IMR-90 (cell line): ENCODE results near the gene ATP4A. TPM values are rescaled to one million over a fixed set of nuclear protein-coding genes. Genes with fewer than 3 reads are reported as not detected.
A peak's percentile ranks its signal among the peaks of the same experiment; 100 is the strongest.

Experiments used
- ATAC-seq: fragments of 200-7000 bp; cut with Tn5 transposase; 2 replicates; pipeline ENCODE4 v1.9.1; 2020; ENCODE audit warnings: low read depth, mild to moderate bottlenecking, moderate library complexity
- BruUV-seq: library from RNA; stranded (reverse); fragments of 400-500 nt; replicated peaks from 2 replicates; lab custom pipeline; 2021; lab: Mats Ljungman, UMichigan
- CTCF ChIA-PET: fragments of 300-600 bp; formaldehyde crosslinking; extraction: SDS; loops from one replicate; lab custom pipeline; 2021; ENCODE audit warnings: antibody characterized with exemption; lab: Yijun Ruan, JAX
- POLR2A ChIA-PET: fragments of 300-600 bp; sonication (Branson Sonifier 250); formaldehyde crosslinking; loops from one replicate; lab custom pipeline; 2022; ENCODE audit warnings: antibody characterized with exemption; ENCODE audit not compliant: unreplicated experiment; lab: Charles Lee
- DNase-seq: peaks from one replicate; pipeline ENCODE4 v3.0.0; 2013
- H2AFZ ChIP-seq: replicated peaks from 2 replicates; pipeline ENCODE3; 2013; ENCODE audit warnings: low read length, mild to moderate bottlenecking; ENCODE audit not compliant: poor library complexity
- H2AK5ac ChIP-seq: 2 replicates; pipeline ENCODE4 v1.6.1; 2013; ENCODE audit warnings: low read depth, low read length, inconsistent platforms
- H2AK9ac ChIP-seq: replicated peaks from 2 replicates; pipeline ENCODE3; 2013; ENCODE audit warnings: mild to moderate bottlenecking, low read depth, low read length, moderate library complexity; ENCODE audit not compliant: poor library complexity
- H2BK120ac ChIP-seq: 2 replicates; pipeline ENCODE4 v1.6.1; 2013; ENCODE audit warnings: low read depth, low read length, inconsistent platforms
- H2BK15ac ChIP-seq: 3 replicates; pipeline ENCODE4 v1.6.1; 2013; ENCODE audit warnings: low read depth, low read length, inconsistent platforms
- H2BK20ac ChIP-seq: 2 replicates; pipeline ENCODE4 v1.6.1; 2013; ENCODE audit warnings: low read depth, mild to moderate bottlenecking, inconsistent platforms, low read length, moderate library complexity
- H2BK5ac ChIP-seq: 2 replicates; pipeline ENCODE4 v1.6.1; 2013; ENCODE audit warnings: mild to moderate bottlenecking, low read depth, low read length, inconsistent platforms; ENCODE audit not compliant: poor library complexity, severe bottlenecking
- H3K14ac ChIP-seq: replicated peaks from 2 replicates; pipeline ENCODE4 v1.6.1; 2013; ENCODE audit warnings: low read depth, low read length, inconsistent platforms
- H3K18ac ChIP-seq: 2 replicates; pipeline ENCODE4 v1.6.1; 2013; ENCODE audit warnings: low read depth, low read length, control low read depth
- H3K23ac ChIP-seq: 2 replicates; pipeline ENCODE4 v1.6.1; 2013; ENCODE audit warnings: low read depth, low read length, inconsistent platforms
- H3K27ac ChIP-seq: 2 replicates; pipeline ENCODE4 v1.5.1; 2013; ENCODE audit warnings: mild to moderate bottlenecking, control low read depth, low read length; ENCODE audit not compliant: insufficient read depth
- H3K27me3 ChIP-seq: 2 replicates; pipeline ENCODE4 v1.6.1; 2013; ENCODE audit warnings: low read length; ENCODE audit not compliant: control insufficient read depth, insufficient read depth
- H3K36me3 ChIP-seq: 2 replicates; pipeline ENCODE4 v1.6.1; 2013; ENCODE audit warnings: low read length, mixed read lengths; ENCODE audit not compliant: control insufficient read depth, insufficient read depth
- H3K4ac ChIP-seq: 2 replicates; pipeline ENCODE4 v1.6.1; 2013; ENCODE audit warnings: low read depth, low read length, inconsistent platforms
- H3K4me1 ChIP-seq: 2 replicates; pipeline ENCODE4 v1.6.1; 2013; ENCODE audit warnings: low read length, mixed read lengths; ENCODE audit not compliant: control insufficient read depth, insufficient read depth
- H3K4me2 ChIP-seq: 2 replicates; pipeline ENCODE4 v1.6.1; 2013; ENCODE audit warnings: low read depth, mild to moderate bottlenecking, control low read depth, low read length, moderate library complexity
- H3K4me3 ChIP-seq: 2 replicates; pipeline ENCODE4 v1.5.1; 2013; ENCODE audit warnings: low read depth, mild to moderate bottlenecking, control low read depth, low read length, moderate library complexity; ENCODE audit not compliant: insufficient read depth
- H3K56ac ChIP-seq: 2 replicates; pipeline ENCODE4 v1.6.1; 2013; ENCODE audit warnings: low read length, inconsistent platforms; ENCODE audit not compliant: insufficient read depth; ENCODE audit errors: extremely low read depth
- H3K79me1 ChIP-seq, 2 experiments: 2 replicates each; pipeline ENCODE4 v1.6.1; 2013; ENCODE audit warnings: low read length in 2 of 2, inconsistent platforms in 1 of 2, low read depth in 1 of 2
- H3K9ac ChIP-seq: 2 replicates; pipeline ENCODE4 v1.6.1; 2013; ENCODE audit warnings: low read depth, low read length, control low read depth
- H3K9me1 ChIP-seq: 2 replicates; pipeline ENCODE4 v1.6.1; 2013; ENCODE audit warnings: low read length, inconsistent platforms; ENCODE audit not compliant: insufficient read depth
- H3K9me3 ChIP-seq: 2 replicates; pipeline ENCODE4 v1.6.1; 2013; ENCODE audit warnings: low read length; ENCODE audit not compliant: control insufficient read depth, insufficient read depth
- H4K20me1 ChIP-seq: 2 replicates; pipeline ENCODE4 v1.6.1; 2013; ENCODE audit warnings: low read length, inconsistent platforms; ENCODE audit not compliant: insufficient read depth
- H4K5ac ChIP-seq: 2 replicates; pipeline ENCODE4 v1.6.1; 2013; ENCODE audit warnings: mild to moderate bottlenecking, low read depth, low read length, control low read depth
- H4K8ac ChIP-seq, 2 experiments: 2 replicates each; pipeline ENCODE4 v1.6.1; 2013; ENCODE audit warnings: low read depth in 2 of 2, low read length in 2 of 2, control low read depth in 1 of 2, inconsistent platforms in 1 of 2
- H4K91ac ChIP-seq: 2 replicates; pipeline ENCODE4 v1.6.1; 2013; ENCODE audit warnings: low read depth, low read length, inconsistent platforms; ENCODE audit not compliant: insufficient read depth
- CEBPB ChIP-seq: IDR thresholded peaks from 2 replicates; pipeline ENCODE4 v1.6.1; 2012; ENCODE audit warnings: low read depth, low read length, improper control_type of control experiment
- MXI1 ChIP-seq: IDR thresholded peaks from 2 replicates; pipeline ENCODE4 v1.6.1; 2012; ENCODE audit warnings: low read depth, mild to moderate bottlenecking, low read length, moderate library complexity, borderline replicate concordance
- WGBS, 2 experiments: methylation state at CpG; one replicate each; pipeline versions ENCODE4 v1.1.5 to v1.1.7; 2013; ENCODE audit warnings: missing lambda C conversion rate in 2 of 2; ENCODE audit not compliant: insufficient read length in 1 of 2; ENCODE audit errors: extremely low coverage in 2 of 2; 5-methylcytosine and 5-hydroxymethylcytosine counted together
- dilution Hi-C: fragments of 300-500 bp; cut with HindIII; formaldehyde crosslinking; loops from one replicate; pipeline ENCODE4 v1.14.3; 2018; ENCODE audit warnings: low sequenced_read_pairs; ENCODE audit not compliant: unreplicated experiment
- in situ Hi-C: fragments of 300-500 bp; cut with MboI; formaldehyde crosslinking; loops from 3 replicates; pipeline ENCODE4 v1.14.3; 2019; ENCODE audit warnings: low sequenced_read_pairs, inconsistent platforms, mixed read lengths
- intact Hi-C: fragments of 100-400 bp; cut with micrococcal nuclease; formaldehyde crosslinking; loops from 2 replicates; pipeline ENCODE4 v1.10.0; 2022
- polyA plus RNA-seq, 3 experiments: library from polyadenylated mRNA; depleted of rRNA; stranded (reverse); fragments of >200 nt; gene quantifications; 2 replicates each; pipeline ENCODE4 v1.2.3, GENCODE V29; 2012; ENCODE audit warnings: low replicate concordance in 1 of 3
- total RNA-seq: library from RNA; depleted of rRNA; stranded (reverse); fragments of >200 nt; gene quantifications from 2 replicates; pipeline ENCODE4 v1.2.3, GENCODE V29; 2012

The ATP4A gene
- total and polyA plus RNA-seq, 2 of the 4 experiments (the other 2 are of a cell fraction) = not detected

- Histone ChIP-seq H2BK120ac (no peak overlapping the region), H3K36me3 (peaks cover 4% of the 10 kb centered on the region; the same call in 1 of the 2 replicates), H2AK9ac (peak overlapping the region; percentile 95), H2BK20ac (no peak overlapping the region), H2AK5ac (peak overlapping the region; percentile 87), H3K27me3 (no peaks in the 10 kb centered on the region), H3K79me1 (peaks cover 31 to 50% of the 10 kb centered on the region in 2 experiments), H3K9ac (peak overlapping the region; percentile 90), H3K56ac (peak overlapping the region; percentile 57; the same call in 1 of the 2 replicates), H3K4me2 (peak overlapping the region; percentile 98), H3K9me1 (peaks cover 9% of the 10 kb centered on the region; the same call in 1 of the 2 replicates), H3K14ac (peak overlapping the region; percentile 93; the same call in 1 of the 2 replicates), H3K4me3 (peak overlapping the region; percentile 91), H4K91ac (peak overlapping the region; percentile 79; the same call in 1 of the 2 replicates), H2BK5ac (no peak overlapping the region), H3K23ac (peak overlapping the region; percentile 85), H3K4me1 (peaks cover 8% of the 10 kb centered on the region), H3K9me3 (no peaks in the 10 kb centered on the region), H2BK15ac (no peak overlapping the region), H2AFZ (peak overlapping the region; percentile 99), H4K8ac (peak overlapping the region; percentile 91 to 97; a peak in 3 of 4 replicates), H4K5ac (peak overlapping the region; percentile 79), H4K20me1 (0 out of 2 replicates have a peak, but pooled peaks cover 3% of the 10 kb centered on the region), H3K27ac (peak overlapping the region; percentile 90; the same call in 1 of the 2 replicates), H3K4ac (peak overlapping the region; percentile 87; the same call in 1 of the 2 replicates), H3K18ac (no peak overlapping the region)
- ATAC-seq (no peak), DNase-seq (no peak)
- WGBS, 2 experiments = no CpG with 5 or more reads among the region's 3 CpGs
- dilution Hi-C loops = no loop called here
- in situ Hi-C loops = no loop called here
- ChIA-PET CTCF (no interaction called here), POLR2A (no interaction called here)
- no TSS peak for BruUV-seq
- intact Hi-C loops = loop anchor here (2.0 kb wide), 1 partner anchor 33 kb away; no protein-coding TSS in a partner anchor
- TF ChIP-seq MXI1 = no peak
- peak; percentile 21; the same call in 1 of the 2 replicates for TF ChIP-seq CEBPB
Measured at GRCh38 chr19:35544110-35544802, 19.2 kb downstream of the ATP4A start.
